ENCODE results near the gene CREB5.

CREB5 gene

GRCh38 chr7:28729281-28729680, 317.0 kb downstream of the CREB5 start:
- Histone ChIP-seq H3K36me3 (no peaks in the 10 kb centered on the region), H3K27me3 (ENCODE audit: insufficient read depth, low read depth, severe bottlenecking) (peaks cover 37% of the 10 kb centered on the region), H3K9me3 (ENCODE audit: severe bottlenecking) (no peaks in the 10 kb centered on the region), H3K4me3 (ENCODE audit: low read depth, low read length) (no peak overlapping the region), H3K27ac (no peak overlapping the region)
- no peak for DNase-seq
- TF ChIP-seq CTCF (IDR thresholded peaks at IDR 0.05; ENCODE audit: low read depth, low read length): no peak

GRCh38 chr7:28729727-28730126, 317.4 kb downstream of the CREB5 start:
- Histone ChIP-seq H3K4me3 (ENCODE audit: low read depth, low read length) (no peak overlapping the region), H3K9me3 (ENCODE audit: severe bottlenecking) (no peaks in the 10 kb centered on the region), H3K27me3 (ENCODE audit: insufficient read depth, low read depth, severe bottlenecking) (peaks cover 35% of the 10 kb centered on the region), H3K36me3 (no peaks in the 10 kb centered on the region), H3K27ac (no peak overlapping the region)
- DNase-seq: no peak
- no peak for TF ChIP-seq CTCF (IDR thresholded peaks at IDR 0.05; ENCODE audit: low read depth, low read length)

GRCh38 chr7:28731092-28731658, 318.9 kb downstream of the CREB5 start:
- no peaks in the 10 kb centered on the region for H3K36me3 ChIP-seq
- no peak for TF ChIP-seq CTCF (IDR thresholded peaks at IDR 0.05; ENCODE audit: low read depth, low read length)
- no peak overlapping the region for H3K27ac ChIP-seq
- no peaks in the 10 kb centered on the region for H3K9me3 ChIP-seq (ENCODE audit: severe bottlenecking)
- H3K4me3 ChIP-seq (ENCODE audit: low read depth, low read length): no peak overlapping the region
- no peak for DNase-seq
- peaks cover 38% of the 10 kb centered on the region for H3K27me3 ChIP-seq (ENCODE audit: insufficient read depth, low read depth, severe bottlenecking)

GRCh38 chr7:28732071-28732869, 320.0 kb downstream of the CREB5 start:
- no peak for DNase-seq
- Histone ChIP-seq H3K9me3 (ENCODE audit: severe bottlenecking) (no peaks in the 10 kb centered on the region), H3K27ac (no peak overlapping the region), H3K4me3 (ENCODE audit: low read depth, low read length) (no peak overlapping the region), H3K36me3 (no peaks in the 10 kb centered on the region), H3K27me3 (ENCODE audit: insufficient read depth, low read depth, severe bottlenecking) (peaks cover 40% of the 10 kb centered on the region)
- no peak for TF ChIP-seq CTCF (IDR thresholded peaks at IDR 0.05; ENCODE audit: low read depth, low read length)

GRCh38 chr7:28733035-28733434, 320.7 kb downstream of the CREB5 start:
- H3K36me3 ChIP-seq: no peaks in the 10 kb centered on the region
- DNase-seq: no peak
- H3K9me3 ChIP-seq (ENCODE audit: severe bottlenecking): no peaks in the 10 kb centered on the region
- no peak for TF ChIP-seq CTCF (IDR thresholded peaks at IDR 0.05; ENCODE audit: low read depth, low read length)
- no peak overlapping the region for H3K4me3 ChIP-seq (ENCODE audit: low read depth, low read length)
- H3K27ac ChIP-seq: no peak overlapping the region
- H3K27me3 ChIP-seq (ENCODE audit: insufficient read depth, low read depth, severe bottlenecking): peaks cover 36% of the 10 kb centered on the region
